DND-41 (cell line): ENCODE results near the gene ATG14.
"Not testable (repeated sequence)": the region's sequence is repeated elsewhere in the genome, so short reads cannot be mapped to it uniquely, and the experiment has no call there.

Source experiments
- ATAC-seq: fragments of 200-7000 bp; cut with Tn5 transposase; 3 replicates; pipeline ENCODE4 v1.9.1; 2021; ENCODE audit warnings: low read depth; ENCODE audit not compliant: insufficient read depth
- DNase-seq: peaks from one replicate; pipeline ENCODE4 v3.0.0-alpha.2; 2020
- H2AFZ ChIP-seq: 2 replicates; pipeline ENCODE4 v1.6.0; 2012; ENCODE audit warnings: low read depth, low read length
- H3K27ac ChIP-seq: 2 replicates; pipeline ENCODE4 v1.5.1; 2012; ENCODE audit warnings: low read length, inconsistent platforms
- H3K27me3 ChIP-seq: fragments of 200-600 bp; sonication (generic); 2 replicates; pipeline ENCODE4 v1.6.0; 2012; ENCODE audit warnings: low read length, mild to moderate bottlenecking, inconsistent platforms; ENCODE audit not compliant: insufficient read depth, poor library complexity
- H3K36me3 ChIP-seq: 2 replicates; pipeline ENCODE4 v1.5.1; 2012; ENCODE audit warnings: low read length, inconsistent platforms; ENCODE audit not compliant: insufficient read depth
- H3K4me1 ChIP-seq: 2 replicates; pipeline ENCODE4 v1.5.1; 2012; ENCODE audit warnings: mild to moderate bottlenecking, low read length; ENCODE audit not compliant: insufficient read depth
- H3K4me2 ChIP-seq: 2 replicates; pipeline ENCODE4 v1.6.0; 2012; ENCODE audit warnings: mild to moderate bottlenecking, moderate library complexity, low read length, inconsistent platforms; ENCODE audit not compliant: insufficient read depth
- H3K4me3 ChIP-seq, 2 experiments: fragments of 200-600 bp in 1 of 2; shearing (Covaris generic) in 1 of 2; 2 replicates each; pipeline ENCODE4 v1.5.1; 2012 to 2016; ENCODE audit warnings: inconsistent platforms in 2 of 2, low read length in 2 of 2, mild to moderate bottlenecking in 2 of 2, low read depth in 1 of 2, moderate library complexity in 1 of 2
- H3K79me2 ChIP-seq: 2 replicates; pipeline ENCODE4 v1.6.0; 2012; ENCODE audit warnings: low read length, inconsistent platforms; ENCODE audit not compliant: insufficient read depth
- H3K9ac ChIP-seq: 2 replicates; pipeline ENCODE4 v1.6.0; 2012; ENCODE audit warnings: low read depth, mild to moderate bottlenecking, inconsistent platforms, low read length, moderate library complexity
- H3K9me3 ChIP-seq: 2 replicates; pipeline ENCODE4 v1.5.1; 2012; ENCODE audit warnings: low read length, moderate library complexity, mild to moderate bottlenecking, inconsistent platforms; ENCODE audit not compliant: insufficient read depth, severe bottlenecking
- H4K20me1 ChIP-seq: 2 replicates; pipeline ENCODE4 v1.6.0; 2012; ENCODE audit warnings: low read length; ENCODE audit not compliant: insufficient read depth
- CTCF ChIP-seq: IDR thresholded peaks from 2 replicates; pipeline ENCODE4 v1.5.1; 2012; ENCODE audit warnings: borderline replicate concordance, low read length, moderate library complexity, mild to moderate bottlenecking; ENCODE audit not compliant: poor library complexity, severe bottlenecking; ENCODE audit errors: extremely low read depth
- EZH2 ChIP-seq: IDR thresholded peaks from 3 replicates; pipeline ENCODE4 v1.6.1; 2012; ENCODE audit warnings: borderline replicate concordance, low read depth, mild to moderate bottlenecking, moderate library complexity, low read length, inconsistent platforms; ENCODE audit not compliant: severe bottlenecking

The ATG14 gene

DNA sequence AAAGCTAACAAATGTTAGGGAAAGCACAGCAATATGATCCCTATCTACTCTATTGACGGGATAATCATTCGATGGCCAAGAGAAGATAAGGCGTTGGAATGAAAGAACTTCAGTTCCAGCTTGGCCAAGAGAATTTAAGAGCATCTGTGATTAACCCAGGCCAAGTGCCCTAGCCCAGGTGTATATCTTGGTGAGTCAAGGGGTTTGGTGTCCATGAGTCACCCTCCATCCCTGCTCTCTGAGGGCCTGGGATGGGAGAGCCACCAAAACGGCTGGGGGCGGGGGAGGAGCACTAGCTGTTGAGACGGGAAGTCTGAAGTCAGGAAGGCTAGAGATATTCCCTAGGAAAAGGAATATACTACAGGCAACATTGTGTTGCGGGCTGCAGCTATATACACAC, 15.8 kb upstream of the ATG14 start:
- no peaks in the 10 kb centered on the region for H3K36me3 ChIP-seq
- no peak overlapping the region for H2AFZ ChIP-seq
- H3K4me1 ChIP-seq = no peaks in the 10 kb centered on the region
- no peak overlapping the region for H3K4me3 ChIP-seq
- H3K9ac ChIP-seq = no peak overlapping the region
- no peaks in the 10 kb centered on the region for H3K79me2 ChIP-seq
- no peak overlapping the region for H3K27ac ChIP-seq
- H3K27me3 ChIP-seq = peaks cover 9% of the 10 kb centered on the region
- TF ChIP-seq EZH2 = no peak
- TF ChIP-seq CTCF = no peak
- no peak overlapping the region for H3K4me2 ChIP-seq
- ATAC-seq = no peak
- no peak for DNase-seq
- H3K9me3 ChIP-seq = no peaks in the 10 kb centered on the region
- no peaks in the 10 kb centered on the region for H4K20me1 ChIP-seq

- Histone ChIP-seq H3K4me3 (no peak overlapping the region), H4K20me1 (no peaks in the 10 kb centered on the region), H2AFZ (no peak overlapping the region), H3K9me3 (no peaks in the 10 kb centered on the region), H3K27ac (no peak overlapping the region), H3K4me1 (no peaks in the 10 kb centered on the region), H3K9ac (no peak overlapping the region), H3K36me3 (no peaks in the 10 kb centered on the region), H3K4me2 (no peak overlapping the region), H3K27me3 (peaks cover 9% of the 10 kb centered on the region), H3K79me2 (no peaks in the 10 kb centered on the region)
- DNase-seq (no peak), ATAC-seq (no peak)
- no peak for TF ChIP-seq CTCF
Measured at GRCh38 chr14:55426891-55427290, 15.3 kb upstream of the ATG14 start.

DNA sequence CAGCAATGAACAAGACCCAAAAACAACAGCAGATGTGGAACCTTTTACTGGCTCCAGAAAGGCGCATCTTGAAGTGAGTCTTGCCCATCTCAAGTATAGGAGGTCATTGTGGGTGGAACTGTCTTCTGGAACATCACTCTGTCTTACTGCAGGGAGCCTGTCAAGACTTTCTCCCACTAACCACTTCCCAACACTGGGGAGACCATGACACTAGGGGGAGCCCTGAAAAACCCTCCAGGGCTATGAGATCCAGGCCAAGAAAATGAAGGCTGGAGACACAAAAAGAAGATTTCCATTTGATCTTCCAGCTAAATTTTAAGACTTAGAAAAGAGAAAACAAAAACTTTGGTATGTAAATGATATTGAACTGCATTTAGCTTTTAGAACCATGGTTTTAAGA, 13.5 kb upstream of the ATG14 start:
- ATAC-seq (no peak), DNase-seq (no peak)
- Histone ChIP-seq H3K79me2 (no peaks in the 10 kb centered on the region), H3K9me3 (no peaks in the 10 kb centered on the region), H3K4me2 (no peak overlapping the region), H3K27me3 (peaks cover 9% of the 10 kb centered on the region), H4K20me1 (no peaks in the 10 kb centered on the region), H3K4me3 (no peak overlapping the region), H2AFZ (no peak overlapping the region), H3K36me3 (no peaks in the 10 kb centered on the region), H3K27ac (no peak overlapping the region), H3K9ac (no peak overlapping the region), H3K4me1 (no peaks in the 10 kb centered on the region)
- TF ChIP-seq CTCF = no peak
- no peak for TF ChIP-seq EZH2

DNA sequence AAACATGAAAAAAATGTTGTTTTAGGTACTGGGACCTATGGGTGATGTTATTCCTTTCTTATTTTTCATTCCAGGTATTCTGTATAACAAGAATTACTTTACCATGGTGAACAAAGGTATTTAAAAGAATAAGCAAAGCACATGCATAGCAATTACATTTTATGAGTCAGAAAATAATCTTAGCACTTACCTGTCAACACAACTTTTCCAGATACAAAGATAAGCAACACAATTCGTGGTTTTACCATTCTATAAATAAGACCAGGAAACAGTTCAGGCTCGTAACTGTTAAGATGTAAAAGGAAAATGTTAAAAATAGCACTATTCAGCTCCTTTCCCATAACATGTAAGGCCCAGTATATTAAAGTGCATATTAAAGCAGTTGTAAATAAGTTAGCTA, 12.3 kb upstream of the ATG14 start:
- Histone ChIP-seq H3K27me3 (peaks cover 9% of the 10 kb centered on the region), H3K36me3 (no peaks in the 10 kb centered on the region), H3K9ac (no peak overlapping the region), H3K4me3 (no peak overlapping the region), H3K9me3 (no peaks in the 10 kb centered on the region), H3K4me2 (no peak overlapping the region), H3K4me1 (no peaks in the 10 kb centered on the region), H4K20me1 (no peaks in the 10 kb centered on the region), H2AFZ (no peak overlapping the region), H3K27ac (no peak overlapping the region), H3K79me2 (no peaks in the 10 kb centered on the region)
- no peak for TF ChIP-seq CTCF
- no peak for TF ChIP-seq EZH2
- ATAC-seq (no peak), DNase-seq (no peak)

GRCh38 chr14:55422338-55422737, 10.7 kb upstream of the ATG14 start:
- H3K27ac ChIP-seq, H3K9ac ChIP-seq, H3K4me3 ChIP-seq, H3K36me3 ChIP-seq, H3K27me3 ChIP-seq, H3K9me3 ChIP-seq, H3K4me1 ChIP-seq, DNase-seq, H4K20me1 ChIP-seq, H3K79me2 ChIP-seq, H3K4me2 ChIP-seq, H2AFZ ChIP-seq, ATAC-seq: not testable (repeated sequence)
